GM18511 (cell line): ENCODE results near the gene SCAI.
A peak's percentile ranks its signal among the peaks of the same experiment; 100 is the strongest.
"Not testable (repeated sequence)": the region's sequence is repeated elsewhere in the genome, so short reads cannot be mapped to it uniquely, and the experiment has no call there.

Source experiments
- ATAC-seq: cut with Tn5 transposase; IDR thresholded peaks from one replicate; pipeline ENCODE4 v1.9.1; 2021; ENCODE audit warnings: mild to moderate bottlenecking, moderate library complexity; ENCODE audit not compliant: unreplicated experiment

Gene SCAI

DNA sequence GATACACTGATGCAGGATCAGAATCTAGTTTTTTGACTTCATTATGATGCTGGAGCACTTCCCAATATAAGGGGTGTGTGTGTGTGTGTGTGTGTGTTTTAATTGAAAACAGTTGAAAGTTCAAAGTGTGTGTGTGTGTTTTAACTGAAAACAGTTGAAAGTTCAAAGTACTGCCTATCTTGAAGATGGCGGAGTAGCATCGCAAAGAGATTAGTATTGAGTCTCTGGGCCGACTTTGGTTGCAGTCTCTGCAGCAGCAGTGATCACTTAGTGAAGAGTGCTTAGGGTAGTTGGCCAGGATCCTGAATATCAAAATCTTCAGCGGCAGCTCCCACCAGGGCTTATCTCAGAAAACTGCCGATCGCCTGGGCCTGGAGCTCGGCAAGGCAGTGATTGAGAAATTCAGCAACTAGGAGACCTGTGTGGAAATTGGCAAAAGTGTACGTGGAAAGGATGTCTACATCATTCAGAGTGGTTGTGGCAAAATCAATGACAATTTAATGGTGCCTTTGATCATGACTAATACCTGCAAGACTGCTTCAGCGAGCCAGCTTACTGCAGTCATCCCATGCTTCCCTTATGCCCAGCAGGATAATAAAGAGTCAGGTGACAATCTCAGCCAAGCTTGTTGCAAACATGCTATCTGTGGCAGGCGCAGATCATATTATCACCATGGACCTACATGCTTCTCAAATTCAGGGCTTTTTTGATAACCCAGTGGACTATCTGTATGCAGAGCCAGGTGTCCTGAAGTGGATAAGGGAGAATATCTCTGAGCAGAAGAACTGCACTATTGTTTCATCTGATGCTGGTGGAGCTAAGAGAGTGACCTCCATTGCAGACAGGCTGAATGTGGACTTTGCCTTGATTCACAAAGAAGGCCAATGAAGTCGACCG lies 7.3 kb upstream of the SCAI start:
- ATAC-seq = no peak

DNA sequence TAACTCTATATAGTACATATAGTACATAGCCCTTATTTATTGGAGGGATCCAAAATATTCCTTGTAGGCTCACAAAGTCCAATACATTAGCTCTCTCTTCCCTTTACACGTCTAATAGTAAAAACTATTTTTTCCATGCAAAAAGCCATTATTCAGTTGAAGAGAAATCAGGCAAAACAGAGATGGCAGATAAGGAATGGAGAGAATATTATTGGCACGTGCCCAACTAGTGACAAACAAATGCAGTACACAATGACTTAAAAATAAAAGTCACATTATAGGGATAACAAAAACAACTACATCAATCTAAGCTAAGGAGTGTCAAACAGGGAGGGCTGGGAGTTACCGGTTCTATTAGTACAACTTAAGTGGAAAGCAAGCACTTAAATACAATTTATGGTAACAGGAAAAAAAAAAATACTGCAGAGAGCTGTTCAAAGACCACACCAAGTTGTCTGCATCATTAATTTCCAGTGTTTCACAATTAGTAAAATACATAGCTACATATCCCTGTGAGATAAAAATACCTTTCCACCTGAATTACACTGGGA lies 4.1 kb upstream of the SCAI start:
- ATAC-seq = no peak

DNA sequence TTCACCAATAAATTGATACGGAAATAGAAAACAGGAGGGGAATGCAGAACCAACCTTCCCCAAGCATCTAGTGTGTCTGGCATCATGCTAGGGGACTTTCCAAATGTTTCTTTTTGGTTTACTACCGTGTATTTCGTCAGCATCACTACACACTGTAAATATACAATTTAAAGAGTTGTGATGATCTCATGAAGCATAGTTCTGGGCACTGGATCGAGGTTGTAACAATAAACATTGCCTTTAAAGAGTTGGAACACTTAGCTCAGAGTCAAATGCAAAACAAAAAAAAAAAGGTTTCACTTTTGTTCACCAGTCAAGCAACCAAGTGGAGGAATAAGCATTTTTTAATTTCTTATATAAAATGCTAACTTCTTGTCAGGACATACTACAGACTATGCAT lies 2.9 kb upstream of the SCAI start:
- ATAC-seq = no peak

DNA sequence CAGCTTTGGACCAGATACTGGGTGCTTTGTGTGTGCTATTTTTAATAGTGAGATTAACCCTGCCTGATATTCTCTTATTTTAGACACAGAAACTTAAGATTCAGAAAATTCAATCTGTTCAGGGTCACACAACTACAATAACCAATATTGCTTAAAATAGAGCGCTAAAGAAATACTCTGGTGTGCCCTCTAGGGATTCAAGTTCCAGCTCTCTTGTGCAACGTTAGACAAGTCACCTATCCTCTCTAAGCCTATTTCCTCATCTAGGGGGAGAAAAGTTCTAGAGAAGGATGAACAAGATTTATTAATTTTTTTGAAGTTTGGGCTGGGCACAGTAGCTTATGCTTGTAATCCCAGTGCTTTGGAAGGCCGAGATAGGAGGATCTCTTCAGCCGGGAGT lies 2.1 kb upstream of the SCAI start:
- ATAC-seq = no peak

DNA sequence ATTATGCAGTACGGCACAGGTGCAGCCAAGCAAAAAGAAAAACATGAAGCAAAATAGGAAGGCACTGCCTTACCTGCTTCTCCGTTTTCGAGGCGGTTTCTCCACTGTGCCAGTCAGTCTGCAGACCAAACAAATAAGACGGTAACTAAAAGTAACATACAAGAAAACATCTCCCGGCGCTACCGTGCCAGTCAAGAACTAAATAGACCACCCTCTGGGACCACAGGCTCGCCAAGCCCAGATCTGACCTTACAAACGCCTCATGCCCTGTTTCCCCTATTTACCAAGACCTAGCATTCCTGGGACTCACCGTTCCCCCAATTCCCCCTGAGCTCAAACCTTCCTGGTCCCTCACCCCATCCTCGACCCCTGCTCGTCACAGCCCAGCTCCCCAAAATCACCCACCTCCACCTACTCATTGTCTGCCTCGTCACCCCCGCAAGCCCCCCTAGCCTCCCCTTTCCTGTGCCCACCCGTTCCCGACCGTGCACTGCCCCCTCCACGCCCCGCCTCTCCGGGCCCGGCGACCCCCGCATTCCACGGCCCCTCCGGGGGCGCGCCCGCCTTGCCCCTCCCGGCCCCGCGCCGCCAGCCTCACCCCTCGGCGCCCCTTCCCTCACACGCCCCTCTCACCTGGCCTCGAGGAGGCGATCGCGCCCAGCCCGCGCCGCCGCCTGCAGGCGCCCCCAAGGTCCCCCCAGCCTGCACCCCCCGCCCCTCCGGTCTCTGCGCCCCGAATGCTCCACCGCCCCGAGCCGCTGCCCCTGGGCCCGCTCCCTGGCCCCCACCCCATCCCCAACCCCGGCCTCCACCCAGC lies 560 bp downstream of the SCAI start:
- peak; percentile 45 for ATAC-seq

DNA sequence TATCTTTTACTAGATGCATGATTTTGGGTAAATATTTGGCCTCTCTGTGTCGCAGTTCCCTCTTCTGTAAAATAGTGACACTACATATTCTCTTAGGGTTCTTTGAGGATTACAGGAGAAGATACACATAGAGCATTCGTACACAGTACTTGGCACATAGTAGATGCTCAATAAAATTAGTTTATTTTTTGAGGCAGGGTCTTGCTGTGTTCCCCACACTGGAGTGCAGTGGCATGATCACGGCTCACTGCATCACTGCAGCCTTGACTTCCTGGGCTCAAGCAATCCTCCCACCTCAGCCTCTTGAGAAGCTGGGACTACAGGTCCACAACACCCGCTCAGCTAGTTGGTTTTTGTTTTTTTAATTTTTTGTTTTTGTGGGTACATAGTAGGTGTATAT lies 1.6 kb downstream of the SCAI start:
- no peak for ATAC-seq

DNA sequence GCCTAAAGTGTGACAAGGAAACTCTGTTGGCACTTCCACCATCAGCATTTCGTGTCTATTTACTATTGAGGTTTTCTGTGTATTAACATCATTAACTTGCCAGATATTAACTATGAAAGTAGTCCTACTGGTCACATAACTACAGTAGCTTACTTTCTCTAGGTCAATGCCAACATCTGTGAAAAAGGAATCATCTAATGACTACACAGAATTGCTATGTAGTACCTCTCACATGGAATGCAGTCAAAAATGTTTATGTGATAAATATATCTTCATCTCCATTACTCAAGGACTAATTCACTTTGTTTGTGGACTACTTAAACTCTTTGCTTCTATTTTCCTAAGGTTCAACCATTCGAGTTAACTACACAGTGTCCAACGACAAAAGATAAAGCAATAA lies 2.1 kb downstream of the SCAI start:
- no peak for ATAC-seq

DNA sequence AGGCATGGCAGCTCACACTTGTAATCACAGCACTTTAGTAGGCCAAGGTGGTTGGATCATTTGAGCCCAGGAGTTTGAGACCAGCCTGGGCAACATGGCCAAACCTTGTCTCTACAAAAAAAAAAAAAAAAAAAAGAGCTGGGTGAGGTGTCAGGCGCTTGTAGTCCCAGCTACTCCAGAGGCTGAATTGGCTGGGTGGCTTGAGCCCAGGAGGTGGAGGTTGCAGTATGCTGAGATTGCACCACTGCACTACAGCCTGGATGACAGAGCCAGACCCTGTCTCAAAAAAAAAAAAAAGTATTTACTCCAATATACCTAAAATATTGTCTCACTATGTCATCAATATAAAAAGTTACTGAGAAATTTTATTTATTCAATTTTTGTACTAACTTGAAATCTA lies 2.8 kb downstream of the SCAI start:
- ATAC-seq = no peak

DNA sequence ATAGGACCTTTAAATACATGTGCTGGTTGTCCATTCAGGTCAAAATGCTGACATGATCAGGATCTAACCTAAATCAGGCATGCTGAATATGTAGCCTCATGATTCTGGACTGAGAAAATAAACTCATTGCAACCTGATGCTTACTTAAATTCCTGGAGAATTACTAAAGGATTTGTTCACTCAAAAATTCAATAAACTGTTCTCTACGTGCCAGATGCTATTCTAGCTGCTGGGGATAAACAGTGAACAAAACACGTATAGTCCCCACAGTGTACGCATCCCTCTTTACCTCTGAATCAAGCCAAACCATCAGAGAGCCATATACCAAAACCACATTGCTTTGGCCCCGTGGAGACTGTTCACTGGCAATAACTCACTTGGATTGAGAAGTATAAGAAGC lies 6.1 kb downstream of the SCAI start:
- ATAC-seq = no peak

DNA sequence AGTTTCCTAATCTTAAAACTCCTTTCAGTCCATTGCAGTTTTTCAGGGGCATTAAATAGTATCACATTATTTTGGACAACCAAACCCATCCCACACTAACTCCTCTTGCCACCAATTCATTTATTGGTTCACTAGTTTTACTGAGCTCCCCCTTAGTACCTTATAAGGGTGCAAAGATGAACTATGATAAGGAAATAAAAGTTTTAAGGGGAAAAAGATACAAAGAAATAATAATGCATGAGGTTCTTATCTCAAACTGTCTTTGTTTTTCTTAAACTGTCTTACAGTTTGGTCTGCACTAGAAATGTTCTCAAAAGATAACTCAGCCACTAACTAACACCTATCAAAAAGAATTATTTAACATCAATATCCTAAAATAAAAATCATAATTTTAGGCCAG lies 8.4 kb downstream of the SCAI start:
- no peak for ATAC-seq

DNA sequence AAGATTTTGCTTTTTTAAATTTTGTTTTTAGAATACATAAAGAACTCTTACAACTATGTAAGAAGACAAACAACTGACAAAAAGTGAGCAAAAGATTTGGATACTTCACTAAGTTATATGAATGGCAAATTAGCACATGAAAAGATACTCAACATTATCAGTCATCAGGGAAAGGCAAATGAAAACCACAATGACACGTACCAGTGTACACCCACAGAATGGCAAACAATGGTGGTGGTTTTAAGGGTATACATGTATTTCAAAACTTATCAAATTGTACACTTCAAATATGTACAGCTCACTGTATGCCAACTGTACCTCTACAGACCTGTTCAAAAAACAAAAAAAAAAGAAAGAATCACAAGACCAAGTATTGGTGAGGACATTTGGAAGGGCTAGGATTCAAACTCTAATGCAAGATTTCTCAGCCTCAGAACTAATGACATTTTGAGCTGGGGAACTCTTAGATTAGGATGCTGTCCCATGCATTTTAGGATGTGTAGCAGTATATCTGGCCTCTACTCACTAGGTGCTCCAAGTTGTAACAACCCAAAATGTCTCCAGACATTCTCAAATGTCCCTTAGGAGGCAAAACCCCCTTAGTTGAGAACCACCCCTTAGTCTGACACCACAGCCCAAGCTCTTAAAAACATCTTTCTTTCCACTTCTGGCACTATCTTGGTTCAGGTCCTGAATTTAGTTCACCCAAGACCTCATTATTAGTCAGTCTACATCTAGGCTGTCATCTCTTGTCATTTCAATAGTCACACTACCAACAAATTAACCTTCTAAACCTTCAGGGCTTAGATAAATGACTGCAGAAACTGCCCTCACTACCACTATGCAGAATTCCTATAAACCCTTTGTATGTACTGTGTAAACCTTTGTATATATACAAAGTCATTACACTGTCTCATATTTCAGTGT lies 9.7 kb downstream of the SCAI start:
- no peak for ATAC-seq

DNA sequence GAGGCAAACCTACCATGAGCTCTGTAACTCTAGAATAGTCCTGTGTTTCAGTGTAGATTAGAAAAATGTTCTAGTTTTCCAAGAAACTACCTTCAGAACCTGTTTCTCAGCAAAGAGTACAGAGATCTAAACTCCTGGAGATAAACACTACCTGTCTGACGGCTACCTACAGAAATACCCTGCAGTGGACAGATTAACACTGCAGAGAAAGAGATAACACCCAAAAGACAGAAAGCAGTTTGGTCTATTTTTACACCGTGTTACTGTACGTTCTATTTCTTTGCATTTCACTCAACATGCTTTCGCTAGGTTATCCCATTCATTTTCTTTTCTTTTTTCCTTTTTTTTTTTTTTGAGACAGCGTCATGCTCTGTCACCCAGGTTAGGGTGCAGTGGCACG lies 11.6 kb downstream of the SCAI start:
- no peak for ATAC-seq

DNA sequence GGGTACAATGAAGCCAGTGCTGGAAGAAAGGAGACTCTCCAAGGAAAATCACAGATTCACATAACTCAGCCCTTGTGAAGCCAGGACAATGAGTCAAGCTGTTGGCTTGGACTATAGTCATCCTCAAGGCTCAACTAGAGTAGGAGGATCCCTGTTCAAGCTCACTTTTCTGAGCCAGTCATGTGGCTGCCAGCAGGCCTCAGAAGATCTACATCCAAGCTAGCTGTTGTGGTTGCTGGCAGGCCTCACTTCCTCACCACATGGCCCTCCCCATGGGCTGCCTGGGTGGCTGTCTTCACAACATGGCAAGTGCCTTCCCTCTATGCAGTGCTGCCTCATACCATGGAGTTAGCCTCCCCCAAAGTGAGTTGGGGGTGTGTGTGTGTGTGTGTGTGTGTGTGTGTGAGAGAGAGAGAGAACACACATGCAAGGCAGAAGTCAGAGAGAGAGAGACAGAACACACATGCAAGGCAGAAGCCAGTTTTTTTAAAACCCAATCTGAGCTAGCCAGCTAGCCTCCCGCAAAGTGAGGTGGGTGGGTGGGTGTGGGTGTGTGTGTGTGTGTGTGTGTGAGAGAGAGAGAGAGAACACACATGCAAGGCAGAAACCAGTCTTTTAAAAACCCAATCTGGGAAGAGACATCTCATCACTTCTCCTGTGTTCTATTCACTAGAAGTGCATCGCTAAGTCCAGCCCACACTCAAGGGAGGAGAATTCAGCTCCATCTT lies 17.1 kb downstream of the SCAI start:
- ATAC-seq = peak; percentile 96

DNA sequence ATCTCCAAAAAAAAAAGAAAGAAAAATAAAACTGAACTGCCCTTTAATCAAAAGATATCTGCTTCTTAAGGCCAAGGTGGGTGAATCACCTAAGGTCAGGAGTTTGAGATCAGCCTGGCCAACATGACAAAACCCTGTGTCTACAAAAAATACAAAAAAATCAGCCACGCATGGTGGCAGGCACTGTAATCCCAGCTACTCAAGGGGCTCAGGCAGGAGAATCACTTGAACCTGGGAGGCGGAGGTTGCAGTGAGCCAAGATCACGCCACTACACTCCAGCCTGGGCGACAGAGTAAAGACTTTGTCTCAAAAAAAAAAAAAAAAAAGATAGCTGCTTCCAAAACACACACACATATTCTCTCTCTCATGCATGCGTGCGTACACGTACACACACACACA lies 17.8 kb downstream of the SCAI start:
- ATAC-seq = no peak

DNA sequence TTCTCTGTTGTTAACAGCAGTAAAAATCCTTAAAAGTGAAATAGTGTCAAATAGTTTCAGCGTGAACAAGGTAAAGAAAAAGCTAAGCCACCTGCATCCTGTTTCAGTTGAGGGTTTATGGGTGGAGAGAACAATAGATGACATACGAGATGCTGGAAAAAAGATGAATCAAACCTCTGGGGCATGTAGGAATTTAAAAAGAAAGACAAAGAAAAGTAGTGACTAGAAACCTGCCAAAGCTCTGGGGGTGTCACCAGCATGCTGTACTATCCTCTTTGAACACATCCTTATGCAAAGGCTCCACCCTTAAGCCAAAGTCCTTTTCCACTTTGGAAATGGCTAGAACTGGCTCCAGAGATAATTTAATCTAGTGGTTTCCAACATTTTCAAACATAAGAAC lies 22.2 kb downstream of the SCAI start:
- no peak for ATAC-seq

DNA sequence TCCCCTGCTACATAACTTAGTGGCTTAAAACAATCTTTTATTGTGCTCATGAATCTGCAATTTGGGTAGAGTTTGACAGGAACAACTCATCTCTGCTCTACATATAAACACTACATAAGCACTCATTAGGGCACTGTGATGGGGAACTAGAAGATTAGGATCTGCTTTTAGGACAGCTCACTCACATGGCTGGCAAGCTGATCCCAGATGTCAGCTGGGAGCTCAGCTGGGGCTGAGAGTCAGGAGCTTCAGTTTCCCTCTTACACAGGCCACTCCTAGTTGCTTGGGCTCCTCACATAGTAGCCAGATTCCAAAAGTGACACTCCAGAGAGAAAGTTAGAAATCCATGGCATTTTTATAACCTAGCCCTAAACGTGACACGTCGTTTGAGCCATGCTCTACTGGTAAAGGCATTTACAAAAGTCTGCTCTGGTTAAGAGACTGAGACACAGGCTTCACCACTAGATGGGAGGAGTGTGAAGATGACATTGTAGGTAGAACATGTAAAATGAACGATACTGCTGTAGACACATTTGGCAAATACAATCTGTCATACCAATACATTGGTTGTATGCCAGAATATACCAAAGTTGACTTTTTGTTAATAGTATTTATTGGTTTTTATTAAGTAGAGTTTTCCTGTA lies 23.6 kb downstream of the SCAI start:
- no peak for ATAC-seq

DNA sequence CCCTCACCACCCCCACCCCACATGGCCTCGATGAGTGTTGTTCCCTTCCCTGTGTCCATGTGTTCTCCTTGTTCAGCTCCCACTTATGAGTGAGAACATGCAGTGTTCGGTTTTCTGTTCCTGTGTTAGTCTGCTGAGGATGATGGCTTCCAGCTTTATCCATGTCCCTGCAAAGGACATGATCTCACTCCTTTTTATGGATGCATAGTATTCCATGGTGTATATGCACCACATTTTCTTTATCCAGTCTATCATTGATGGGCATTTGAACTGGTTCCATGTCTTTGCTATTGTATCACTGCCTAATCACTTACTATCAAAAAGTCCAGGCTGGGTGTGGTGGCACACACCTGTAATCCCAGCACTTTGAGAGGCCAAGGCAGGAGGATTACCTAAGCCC lies 24.6 kb downstream of the SCAI start:
- not testable (repeated sequence) for ATAC-seq

DNA sequence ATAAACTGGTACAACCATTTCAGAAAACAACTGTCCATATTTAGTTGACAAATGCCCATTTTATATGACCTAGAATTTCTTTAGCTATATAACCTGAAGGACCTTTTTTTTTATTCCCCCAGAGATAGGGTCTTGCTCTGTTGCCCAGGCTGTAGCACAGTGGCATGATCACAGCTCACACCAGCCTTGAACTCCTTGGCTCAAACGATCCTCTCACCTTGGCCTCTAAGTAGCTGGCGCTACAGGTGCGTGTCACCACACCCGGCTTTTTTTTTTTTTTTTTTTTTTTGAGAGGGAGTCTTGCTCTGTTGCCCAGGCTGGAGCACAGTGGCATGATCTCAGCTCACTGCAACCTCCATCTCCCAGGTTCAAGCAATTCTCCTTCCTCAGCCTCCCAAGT lies 28.8 kb downstream of the SCAI start:
- not testable (repeated sequence) for ATAC-seq

DNA sequence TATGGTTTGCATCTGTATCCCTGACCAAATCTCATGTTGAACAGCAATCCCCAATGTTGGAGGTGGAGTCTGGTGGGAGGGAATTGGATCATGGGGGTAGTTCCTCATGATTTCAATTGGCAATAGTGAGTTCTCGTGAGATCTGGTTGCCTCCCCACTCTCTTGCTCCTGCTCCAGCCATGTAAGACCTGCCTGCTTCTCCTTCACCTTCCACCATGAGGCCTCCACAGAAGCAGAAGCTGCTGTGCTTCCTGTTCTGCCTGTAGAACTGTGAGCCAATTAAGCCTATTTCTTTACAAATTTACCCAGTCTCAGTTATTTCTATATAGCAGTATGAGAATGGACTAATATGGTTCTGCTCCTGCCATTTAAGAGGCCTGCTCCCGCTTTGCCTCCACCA lies 32.9 kb downstream of the SCAI start:
- ATAC-seq = no peak

DNA sequence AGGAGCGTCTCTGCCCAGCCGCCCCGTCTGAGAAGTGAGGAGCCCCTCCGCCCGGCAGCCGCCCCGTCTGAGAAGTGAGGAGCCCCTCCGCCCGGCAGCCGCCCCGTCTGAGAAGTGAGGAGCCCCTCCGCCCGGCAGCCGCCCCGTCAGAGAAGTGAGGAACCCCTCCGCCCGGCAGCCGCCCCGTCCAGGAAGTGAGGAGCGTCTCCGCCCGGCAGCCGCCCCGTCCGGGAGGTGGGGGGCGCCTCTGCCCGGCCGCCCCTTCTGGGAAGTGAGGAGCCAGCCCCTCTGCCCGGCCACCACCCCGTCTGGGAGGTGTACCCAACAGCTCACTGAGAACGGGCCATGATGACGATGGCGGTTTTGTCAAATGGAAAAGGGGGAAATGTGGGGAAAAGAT lies 34.8 kb downstream of the SCAI start:
- ATAC-seq = not testable (repeated sequence)
